Endometrial microvascular endothelial cells (primary cell): Measurements from ENCODE around the gene XRCC6. TPM values are rescaled to one million over a fixed set of nuclear protein-coding genes. Genes with fewer than 3 reads are reported as not detected.

Experiments used
- in situ Hi-C: cut with HindIII; loops from 2 replicates; pipeline ENCODE4 v1.10.0; 2017; ENCODE audit warnings: low sequenced_read_pairs, low pct_unique_long_range_greater_than_20kb; ENCODE audit errors: inconsistent ontology term
- total RNA-seq: library from RNA; depleted of rRNA; stranded (reverse); fragments of >200 nt; gene quantifications from one replicate; pipeline ENCODE4 v1.2.3, GENCODE V29; 2015; ENCODE audit errors: inconsistent ontology term

XRCC6 gene
- total RNA-seq, 1 donor from 2014 or later: 481 TPM

DNA sequence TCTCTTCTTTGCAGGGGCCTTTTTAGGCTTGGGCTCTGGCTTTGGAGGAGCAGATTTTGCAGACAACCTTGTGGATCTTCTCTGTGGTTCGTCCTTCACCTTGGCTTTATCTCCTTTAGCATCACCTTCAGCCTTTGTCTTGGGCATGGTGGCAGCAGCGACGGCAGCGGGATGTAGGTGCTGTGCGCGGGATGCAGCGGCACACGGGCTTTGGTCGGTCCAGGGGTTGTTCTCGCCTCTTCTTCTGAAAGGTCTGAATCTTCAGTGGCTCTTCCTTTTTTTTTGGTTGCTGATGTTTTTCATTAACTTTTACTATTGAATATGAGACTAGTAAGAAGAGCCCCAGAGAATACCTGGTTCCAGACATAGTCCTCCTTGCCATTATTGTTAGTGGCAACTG lies 88.2 kb downstream of the XRCC6 start:
- in situ Hi-C loops: no loop called here

DNA sequence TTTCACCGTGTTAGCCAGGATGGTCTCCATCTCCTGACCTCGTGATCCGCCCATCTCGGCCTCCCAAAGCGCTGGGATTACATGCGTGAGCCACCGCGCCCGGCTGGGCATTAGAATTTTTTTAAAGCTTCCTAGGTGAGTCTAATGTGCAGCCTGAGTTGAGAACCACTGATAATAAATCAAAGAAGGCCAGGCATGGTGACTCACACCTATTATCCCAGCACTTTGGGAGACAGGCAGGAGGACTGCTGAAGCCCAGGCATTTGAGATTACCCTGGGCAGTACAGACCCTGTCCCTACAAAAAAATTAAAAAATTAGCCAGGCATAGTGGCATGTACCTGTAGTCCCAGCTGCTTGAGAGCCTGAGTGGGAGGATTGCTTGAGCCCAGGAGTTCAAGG lies 91.9 kb downstream of the XRCC6 start:
- in situ Hi-C loops: no loop called here

Other genes starting within 250 kb of the XRCC6 start
- 2.6 TPM for gene TEF, start 239.4 kb upstream of the XRCC6 start, total RNA-seq
- 32.9 TPM for gene TOB2, start 174.5 kb upstream of the XRCC6 start, total RNA-seq
- gene PHF5A, start 152.6 kb upstream of the XRCC6 start, total RNA-seq: 85.0 TPM
- 82.8 TPM for gene ACO2, start 152.2 kb upstream of the XRCC6 start, total RNA-seq
- 15.7 TPM for gene POLR3H, start 76.8 kb upstream of the XRCC6 start, total RNA-seq
- not detected for gene CSDC2, start 60.3 kb upstream of the XRCC6 start, total RNA-seq
- 8.9 TPM for gene PMM1, start 31.5 kb upstream of the XRCC6 start, total RNA-seq
- gene DESI1, start 252 bp upstream of the XRCC6 start, total RNA-seq: 52.3 TPM
- gene SNU13, start 67.6 kb downstream of the XRCC6 start, total RNA-seq: 185 TPM
- gene MEI1, start 78.2 kb downstream of the XRCC6 start, total RNA-seq: 0.28 TPM
- gene CCDC134, start 179.4 kb downstream of the XRCC6 start, total RNA-seq: 15.1 TPM
- gene SREBF2, start 211.8 kb downstream of the XRCC6 start, total RNA-seq: 31.7 TPM